IPS-NIHi11 (cell line): ENCODE measurements around the gene HEY2.

Experiments used
- DNase-seq: peaks from one replicate; pipeline ENCODE4 v3.0.0; 2012; ENCODE audit warnings: mixed read lengths, low spot score

HEY2 gene

GRCh38 chr6:125745281-125746018 lies 4.0 kb upstream of the HEY2 start:
- peak; percentile 18 for DNase-seq

DNA sequence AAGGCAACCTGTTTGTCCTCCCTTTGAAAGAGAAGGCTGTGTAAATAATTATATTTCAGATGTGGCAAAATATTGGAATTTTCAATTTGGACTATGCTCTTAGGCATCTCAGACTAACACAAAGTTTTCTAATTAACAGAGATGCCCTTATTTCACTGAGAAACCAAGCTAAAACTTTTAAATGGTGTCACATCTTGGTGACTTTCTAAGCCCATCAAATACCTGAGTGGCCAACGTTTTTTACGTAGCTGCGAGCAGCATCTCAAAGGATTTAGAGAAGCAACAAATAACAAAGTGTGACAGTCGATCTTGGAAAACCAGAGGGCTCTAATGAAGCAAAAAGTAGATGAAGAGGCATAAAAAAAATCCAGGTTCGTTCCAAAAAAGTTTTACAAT lies 3.4 kb upstream of the HEY2 start:
- no peak for DNase-seq

GRCh38 chr6:125746731-125747588 lies 2.5 kb upstream of the HEY2 start:
- DNase-seq, result peak; percentile 43

DNA sequence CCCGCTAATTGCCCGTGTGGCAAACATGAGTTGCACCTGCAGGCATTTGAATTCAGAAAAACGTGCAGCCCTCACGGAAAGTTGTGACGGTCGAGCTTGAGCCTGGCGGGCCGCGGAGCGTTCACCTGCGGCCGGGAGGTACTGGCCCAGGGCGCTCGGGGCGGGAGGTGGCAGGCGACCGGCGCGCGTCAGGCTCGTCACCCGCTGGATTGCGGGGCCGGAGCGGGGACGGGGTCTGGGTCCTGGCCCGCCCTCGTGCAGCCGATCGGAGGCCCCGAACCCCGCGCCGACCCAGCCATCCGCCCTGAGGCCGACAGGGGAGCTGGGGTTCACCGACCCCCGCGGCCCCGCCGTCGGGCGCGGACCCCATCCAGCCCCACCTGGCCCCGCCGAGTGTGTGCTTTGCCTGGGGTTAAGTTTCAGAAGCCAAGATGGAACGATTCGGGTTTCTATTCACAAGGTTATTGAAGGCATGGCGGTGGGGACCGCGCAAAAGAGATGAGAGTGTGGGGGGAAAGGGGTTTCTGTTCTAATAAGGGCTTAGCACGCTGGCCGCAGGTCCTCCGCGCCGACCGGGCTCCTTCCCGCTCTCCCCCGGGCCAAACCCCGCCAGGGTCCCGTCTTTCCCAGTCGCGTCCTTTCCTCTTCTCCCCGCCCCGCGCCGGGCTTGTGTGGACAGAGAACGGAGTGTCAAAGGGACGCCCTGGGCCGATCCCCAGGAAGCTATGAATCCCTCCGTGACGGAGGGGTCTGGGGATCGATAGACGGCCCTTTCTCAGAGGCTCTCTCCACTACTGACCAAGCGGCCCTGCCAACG lies 1.6 kb upstream of the HEY2 start:
- peak; percentile 44 for DNase-seq

GRCh38 chr6:125748406-125749172 lies 843 bp upstream of the HEY2 start:
- DNase-seq, result no peak

DNA sequence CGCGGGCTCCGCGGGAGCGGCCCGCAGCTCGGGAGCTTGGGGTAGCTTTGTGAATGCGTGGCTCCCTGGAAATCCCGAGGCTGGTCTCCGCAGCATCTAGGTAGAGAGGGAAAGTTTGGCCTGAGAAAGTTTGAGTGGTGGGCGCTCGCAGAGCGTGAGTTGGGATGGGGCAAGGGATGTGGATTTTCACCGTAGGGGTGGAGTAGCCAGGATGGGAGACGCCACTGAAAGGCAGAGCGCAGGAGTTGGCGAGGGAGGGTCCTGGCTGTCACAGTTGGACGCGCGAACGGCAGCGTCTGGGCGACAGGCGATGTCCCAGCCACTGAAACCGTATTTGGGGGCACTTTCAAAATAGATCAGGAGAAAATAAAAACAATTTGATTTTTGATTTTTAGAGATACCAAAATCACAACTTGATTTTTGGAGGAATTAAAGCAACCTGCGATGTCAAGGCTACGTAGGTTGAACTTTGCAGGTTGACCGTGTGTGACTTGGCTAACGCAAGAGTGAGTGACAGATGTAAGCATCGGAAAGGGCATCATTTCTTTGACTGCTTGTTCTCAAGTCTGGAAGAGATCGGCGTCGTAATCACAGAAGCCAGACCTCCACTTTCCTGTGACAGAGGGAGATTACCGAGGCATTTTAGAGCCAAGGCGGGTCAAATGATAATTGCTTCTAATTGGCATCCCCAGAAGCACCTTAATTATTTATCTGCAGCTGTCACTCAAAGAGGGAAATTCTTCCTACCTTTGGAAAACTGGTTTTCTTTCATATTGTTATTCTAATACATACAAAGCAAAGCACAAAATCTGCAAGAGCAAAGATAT lies 646 bp downstream of the HEY2 start:
- no peak for DNase-seq

DNA sequence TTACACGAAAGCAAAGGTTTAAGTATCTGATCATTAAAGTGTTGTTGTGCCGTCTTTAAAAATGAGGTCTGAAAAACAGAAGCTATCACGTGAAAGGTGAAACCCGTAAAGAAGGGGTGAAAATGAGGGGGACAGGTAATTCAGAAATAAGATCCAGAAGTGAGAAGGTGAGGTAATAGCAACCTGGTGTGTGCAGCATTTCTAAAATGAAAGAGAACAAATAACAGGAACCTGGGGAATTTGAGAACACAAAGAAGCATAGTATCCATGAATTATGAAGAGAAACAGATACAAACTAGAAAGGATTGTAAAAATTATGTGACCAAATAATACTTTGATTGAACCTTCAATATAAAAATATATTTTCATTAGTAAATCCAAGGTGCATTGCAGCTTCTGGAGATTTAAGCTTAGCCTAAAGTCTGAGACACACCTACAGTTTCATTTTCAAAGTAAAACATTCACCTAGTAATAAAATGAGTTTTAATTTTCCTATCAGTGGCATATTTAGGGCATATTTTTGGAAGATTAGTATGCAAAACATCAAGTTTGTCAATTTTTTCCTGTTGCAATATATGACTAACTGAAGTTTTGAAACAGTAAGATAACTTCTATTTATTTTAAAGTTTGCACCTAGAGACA lies 1.4 kb downstream of the HEY2 start:
- DNase-seq, result no peak

DNA sequence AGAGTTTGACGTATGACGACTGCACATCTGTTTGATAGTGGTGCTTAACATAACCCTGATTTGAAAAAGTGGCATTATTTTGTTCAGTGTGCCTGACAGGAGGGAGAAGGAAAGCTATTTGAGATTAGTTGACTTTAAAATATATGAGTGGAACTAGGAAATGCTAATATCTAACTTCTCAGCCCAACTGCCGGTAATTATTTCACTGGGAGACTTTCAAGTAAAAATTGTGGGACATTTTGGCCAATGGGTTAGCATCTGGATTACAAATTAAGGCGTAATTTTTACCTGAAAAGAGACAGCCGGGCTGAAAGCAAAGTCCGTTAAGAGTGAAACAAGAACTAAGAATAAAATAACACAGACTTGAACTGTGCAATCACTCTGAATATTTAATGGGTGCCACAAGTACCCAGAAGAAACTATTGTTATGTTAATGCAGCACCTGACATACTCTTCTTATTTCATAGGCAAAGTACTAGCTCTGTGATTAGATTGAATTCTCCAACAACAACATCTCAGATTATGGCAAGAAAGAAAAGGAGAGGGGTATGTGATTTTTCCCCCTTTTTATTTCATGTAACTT lies 2.0 kb downstream of the HEY2 start:
- no peak for DNase-seq

GRCh38 chr6:125752773-125753172 lies 3.3 kb downstream of the HEY2 start:
- DNase-seq, result no peak

GRCh38 chr6:125753218-125753936 lies 3.9 kb downstream of the HEY2 start:
- DNase-seq, result no peak

DNA sequence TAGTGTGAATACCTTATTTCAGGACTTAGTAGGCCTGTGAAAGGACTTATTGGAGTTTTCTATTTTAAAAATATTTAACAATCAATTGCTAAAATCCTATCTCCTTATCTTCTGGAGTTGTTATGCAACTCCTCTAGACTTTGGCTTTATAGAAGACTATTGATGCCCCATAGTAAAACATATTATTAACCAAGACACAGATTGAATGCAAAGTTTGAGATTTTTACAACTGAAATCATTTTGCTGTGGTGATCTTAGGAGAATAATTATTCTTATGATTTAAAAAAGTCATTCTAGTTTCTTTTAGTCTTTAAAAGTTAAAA lies 4.5 kb downstream of the HEY2 start:
- no peak for DNase-seq

DNA sequence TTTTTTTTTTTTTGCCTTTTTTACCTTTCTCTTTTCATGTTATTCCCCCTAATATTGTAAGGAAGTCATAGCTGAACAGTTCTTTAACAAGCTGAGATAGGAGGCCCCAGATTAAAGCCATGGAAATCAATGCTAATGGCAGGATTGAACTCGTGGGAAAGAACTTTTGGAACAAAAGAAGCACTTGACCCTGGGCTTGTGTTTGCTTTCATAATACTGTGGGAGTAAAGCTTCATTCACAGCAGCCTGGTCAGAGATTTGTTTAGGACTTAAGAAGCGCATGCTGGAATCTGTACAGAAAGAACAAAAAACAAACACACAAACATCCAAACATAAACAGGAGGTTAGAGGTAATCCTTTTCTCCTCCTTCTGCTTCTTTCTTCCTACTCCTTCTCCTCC lies 5.1 kb downstream of the HEY2 start:
- DNase-seq, result no peak

- DNase-seq, result peak; percentile 81
Measured at GRCh38 chr6:125759184-125759902, 9.9 kb downstream of the HEY2 start.

GRCh38 chr6:125759959-125760457 lies 10.6 kb downstream of the HEY2 start:
- DNase-seq, result no peak

GRCh38 chr6:125764121-125764671 lies 14.8 kb downstream of the HEY2 start:
- DNase-seq, result no peak

GRCh38 chr6:125765944-125766343 lies 16.5 kb downstream of the HEY2 start:
- DNase-seq, result no peak

DNA sequence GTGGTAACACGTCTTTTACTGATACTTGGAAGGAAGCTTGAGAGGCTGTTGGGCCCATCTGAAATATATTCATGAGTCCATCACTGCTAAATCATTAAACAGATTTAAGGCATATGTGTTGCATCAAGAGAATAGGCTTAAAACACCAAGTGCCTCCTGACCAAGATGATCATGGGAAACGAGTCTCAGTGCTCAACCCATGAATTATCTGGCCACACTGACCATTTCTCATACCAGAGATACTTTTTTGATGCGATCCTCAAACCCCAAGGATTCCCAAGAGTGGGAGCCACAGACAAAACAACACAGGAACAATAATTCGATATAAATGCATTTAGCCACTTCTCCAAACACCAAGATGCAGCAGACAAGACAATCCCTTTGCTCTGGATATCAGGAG lies 17.2 kb downstream of the HEY2 start:
- no peak for DNase-seq

DNA sequence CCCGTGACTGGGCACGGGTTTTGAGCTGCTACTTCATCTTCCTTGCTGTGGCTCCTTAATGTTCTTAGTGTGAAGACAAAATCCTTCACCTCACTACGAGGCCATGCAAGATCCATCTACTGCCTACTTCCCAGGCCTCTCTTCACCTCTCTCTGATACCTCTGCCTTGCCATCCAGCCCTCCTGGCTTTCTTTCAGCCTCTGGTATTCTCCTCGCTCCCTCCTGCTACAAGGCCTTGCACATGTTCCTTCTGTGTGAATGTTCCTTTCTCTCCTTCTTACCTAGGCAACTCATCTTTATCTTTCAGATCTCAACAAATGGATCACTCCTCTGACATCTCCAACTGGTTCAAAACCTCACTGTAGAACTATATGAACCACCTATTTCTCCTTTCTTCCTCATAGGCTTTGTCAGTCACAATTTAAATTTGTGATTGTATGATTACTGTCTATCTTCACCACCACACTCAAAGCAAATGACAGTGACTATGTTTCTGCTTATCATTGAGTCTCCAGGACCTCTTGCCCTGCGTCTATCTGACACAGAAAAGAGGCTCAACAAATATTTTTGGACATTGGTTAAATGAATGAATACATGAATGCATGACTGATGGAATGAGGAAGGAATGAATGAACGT lies 19.8 kb downstream of the HEY2 start:
- DNase-seq, result no peak
